DOHH2 (cell line): ENCODE results near the gene MCUB.

Experiments
- CTCF ChIP-seq: fragments of 200-600 bp; sonication (generic); IDR thresholded peaks from one replicate; pipeline ENCODE4 v1.5.1; 2014; ENCODE audit warnings: antibody characterized with exemption, mild to moderate bottlenecking, low read depth, low read length; ENCODE audit not compliant: poor library complexity, severe bottlenecking
- EZH2phosphoT487 ChIP-seq: fragments of 200-600 bp; sonication (generic); IDR thresholded peaks from 2 replicates; pipeline ENCODE4 v1.6.1; 2017; ENCODE audit warnings: borderline replicate concordance, mild to moderate bottlenecking, antibody characterized with exemption, low read length, moderate library complexity, mixed read lengths

GRCh38 chr4:109640644-109641043, 80.6 kb downstream of the MCUB start:
- TF ChIP-seq CTCF (no peak), EZH2phosphoT487 (no peak)
